Neural progenitor cell (in vitro differentiated cells): ENCODE measurements around the gene SACM1L. TPM values are rescaled to one million over a fixed set of nuclear protein-coding genes. Genes with fewer than 3 reads are reported as not detected.
A peak's percentile ranks its signal among the peaks of the same experiment; 100 is the strongest.

ENCODE experiments used
- DNase-seq: peaks from one replicate; pipeline ENCODE4 v3.0.0-alpha.2; 2016; ENCODE audit warnings: low spot score
- H2AFZ ChIP-seq: fragments of 200-600 bp; sonication (generic); replicated peaks from 2 replicates; pipeline ENCODE4 v1.6.1; 2016; ENCODE audit warnings: antibody characterized with exemption
- H3F3A ChIP-seq: fragments of 200-600 bp; sonication (generic); 2 replicates; pipeline ENCODE4 v1.6.1; 2016; ENCODE audit warnings: antibody characterized with exemption, low read depth
- H3K27ac ChIP-seq: fragments of 200-600 bp; sonication (generic); 2 replicates; pipeline ENCODE4 v1.5.1; 2016; ENCODE audit warnings: mild to moderate bottlenecking
- H3K27me3 ChIP-seq: fragments of 200-600 bp; sonication (generic); 2 replicates; pipeline ENCODE4 v1.6.1; 2016; ENCODE audit warnings: mild to moderate bottlenecking, moderate library complexity
- H3K36me3 ChIP-seq: fragments of 200-600 bp; sonication (generic); 2 replicates; pipeline ENCODE4 v1.5.1; 2016
- H3K4me1 ChIP-seq: fragments of 200-600 bp; sonication (generic); 2 replicates; pipeline ENCODE4 v1.6.1; 2016; ENCODE audit warnings: mixed run types
- H3K4me2 ChIP-seq: fragments of 200-600 bp; sonication (generic); 2 replicates; pipeline ENCODE4 v1.6.1; 2016
- H3K4me3 ChIP-seq: fragments of 200-600 bp; sonication (generic); 2 replicates; pipeline ENCODE4 v1.5.1; 2016
- H3K79me2 ChIP-seq: fragments of 200-600 bp; sonication (generic); 2 replicates; pipeline ENCODE4 v1.6.1; 2016; ENCODE audit warnings: low read depth
- H3K9ac ChIP-seq: fragments of 200-600 bp; sonication (generic); 2 replicates; pipeline ENCODE4 v1.6.1; 2016
- H3K9me3 ChIP-seq: fragments of 200-600 bp; sonication (generic); 2 replicates; pipeline ENCODE4 v1.5.1; 2016; ENCODE audit warnings: low read depth
- H4K20me1 ChIP-seq: fragments of 200-600 bp; sonication (generic); 2 replicates; pipeline ENCODE4 v1.6.1; 2016; ENCODE audit warnings: low read depth
- H3K27ac Mint-ChIP-seq: 3 replicates; pipeline ENCODE4 v1.8.0; 2021; ENCODE audit warnings: mixed read lengths
- H3K27me3 Mint-ChIP-seq: 2 replicates; pipeline ENCODE4 v1.8.0; 2022; ENCODE audit warnings: low read depth, mild to moderate bottlenecking, inconsistent platforms, moderate library complexity, mixed read lengths; ENCODE audit not compliant: insufficient read depth
- H3K36me3 Mint-ChIP-seq: 3 replicates; pipeline ENCODE4 v1.8.0; 2021; ENCODE audit warnings: mixed read lengths
- H3K4me1 Mint-ChIP-seq: 3 replicates; pipeline ENCODE4 v1.8.0; 2021; ENCODE audit warnings: mixed read lengths
- H3K4me3 Mint-ChIP-seq: 3 replicates; pipeline ENCODE4 v1.8.0; 2021; ENCODE audit warnings: mild to moderate bottlenecking, moderate library complexity, mixed read lengths
- H3K9me3 Mint-ChIP-seq: 3 replicates; pipeline ENCODE4 v1.8.0; 2020; ENCODE audit warnings: mixed read lengths
- EZH2 ChIP-seq: fragments of 200-600 bp; sonication (generic); IDR thresholded peaks from 2 replicates; pipeline ENCODE4 v1.6.1; 2017; ENCODE audit warnings: antibody characterized with exemption, mild to moderate bottlenecking, moderate library complexity
- EZH2phosphoT487 ChIP-seq: fragments of 200-600 bp; sonication (generic); IDR thresholded peaks from 2 replicates; pipeline ENCODE4 v1.6.1; 2017; ENCODE audit warnings: antibody characterized with exemption
- total RNA-seq: library from RNA; depleted of rRNA; stranded (reverse); fragments of >200 nt; gene quantifications from 2 replicates; pipeline ENCODE4 v1.2.3, GENCODE V29; 2015; ENCODE audit warnings: low replicate concordance
- TF ChIP-seq, protein P1 (sequence below): fragments of 200-600 bp; sonication (generic); IDR thresholded peaks from 2 replicates; pipeline ENCODE4 v1.5.1; 2017; ENCODE audit warnings: antibody characterized with exemption, mild to moderate bottlenecking

SACM1L gene
- total RNA-seq, 1 donor from 2014 or later: 61.8 TPM

DNA sequence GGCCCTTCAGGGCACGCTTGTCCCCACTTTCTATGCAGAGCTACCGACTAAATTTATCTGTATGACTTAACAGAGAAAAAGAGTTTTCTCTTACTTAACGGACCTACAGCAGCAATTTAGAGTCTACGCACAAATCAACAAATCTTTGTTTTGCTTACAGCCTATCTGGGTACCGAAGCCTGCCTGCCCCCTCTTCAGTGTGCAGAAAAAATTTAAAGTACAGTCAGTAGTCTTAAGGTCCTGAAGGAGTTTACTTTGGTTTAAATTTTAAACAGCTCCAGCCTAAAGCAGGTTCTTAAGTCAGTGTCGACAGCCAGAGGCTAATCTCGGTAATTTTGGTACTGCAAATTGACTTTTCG lies 570 bp downstream of the SACM1L start:
- Mint-ChIP-seq H3K27ac (peak overlapping the region; percentile 80), H3K4me3 (peak overlapping the region; percentile 87), H3K27me3 (peaks cover 10% of the 10 kb centered on the region), H3K36me3 (peaks cover 11% of the 10 kb centered on the region), H3K4me1 (peaks cover 23% of the 10 kb centered on the region), H3K9me3 (peaks cover 5% of the 10 kb centered on the region)
- peak overlapping the region; percentile 86 for H3K4me2 ChIP-seq
- H3K27ac ChIP-seq: peak overlapping the region; percentile 90
- peak overlapping the region; percentile 55 for H2AFZ ChIP-seq
- H3K4me3 ChIP-seq: peak overlapping the region; percentile 90
- H4K20me1 ChIP-seq: peaks cover 37% of the 10 kb centered on the region
- DNase-seq: no peak
- H3F3A ChIP-seq: peaks cover 19% of the 10 kb centered on the region
- peak overlapping the region; percentile 95 for H3K9ac ChIP-seq
- H3K4me1 ChIP-seq: peaks cover 10% of the 10 kb centered on the region
- H3K27me3 ChIP-seq: no peaks in the 10 kb centered on the region
- no peaks in the 10 kb centered on the region for H3K9me3 ChIP-seq
- H3K79me2 ChIP-seq: peaks cover 55% of the 10 kb centered on the region
- TF ChIP-seq, protein P1, sequence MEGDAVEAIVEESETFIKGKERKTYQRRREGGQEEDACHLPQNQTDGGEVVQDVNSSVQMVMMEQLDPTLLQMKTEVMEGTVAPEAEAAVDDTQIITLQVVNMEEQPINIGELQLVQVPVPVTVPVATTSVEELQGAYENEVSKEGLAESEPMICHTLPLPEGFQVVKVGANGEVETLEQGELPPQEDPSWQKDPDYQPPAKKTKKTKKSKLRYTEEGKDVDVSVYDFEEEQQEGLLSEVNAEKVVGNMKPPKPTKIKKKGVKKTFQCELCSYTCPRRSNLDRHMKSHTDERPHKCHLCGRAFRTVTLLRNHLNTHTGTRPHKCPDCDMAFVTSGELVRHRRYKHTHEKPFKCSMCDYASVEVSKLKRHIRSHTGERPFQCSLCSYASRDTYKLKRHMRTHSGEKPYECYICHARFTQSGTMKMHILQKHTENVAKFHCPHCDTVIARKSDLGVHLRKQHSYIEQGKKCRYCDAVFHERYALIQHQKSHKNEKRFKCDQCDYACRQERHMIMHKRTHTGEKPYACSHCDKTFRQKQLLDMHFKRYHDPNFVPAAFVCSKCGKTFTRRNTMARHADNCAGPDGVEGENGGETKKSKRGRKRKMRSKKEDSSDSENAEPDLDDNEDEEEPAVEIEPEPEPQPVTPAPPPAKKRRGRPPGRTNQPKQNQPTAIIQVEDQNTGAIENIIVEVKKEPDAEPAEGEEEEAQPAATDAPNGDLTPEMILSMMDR: no peak
- TF ChIP-seq EZH2phosphoT487 (no peak), EZH2 (no peak)
- no peaks in the 10 kb centered on the region for H3K36me3 ChIP-seq

DNA sequence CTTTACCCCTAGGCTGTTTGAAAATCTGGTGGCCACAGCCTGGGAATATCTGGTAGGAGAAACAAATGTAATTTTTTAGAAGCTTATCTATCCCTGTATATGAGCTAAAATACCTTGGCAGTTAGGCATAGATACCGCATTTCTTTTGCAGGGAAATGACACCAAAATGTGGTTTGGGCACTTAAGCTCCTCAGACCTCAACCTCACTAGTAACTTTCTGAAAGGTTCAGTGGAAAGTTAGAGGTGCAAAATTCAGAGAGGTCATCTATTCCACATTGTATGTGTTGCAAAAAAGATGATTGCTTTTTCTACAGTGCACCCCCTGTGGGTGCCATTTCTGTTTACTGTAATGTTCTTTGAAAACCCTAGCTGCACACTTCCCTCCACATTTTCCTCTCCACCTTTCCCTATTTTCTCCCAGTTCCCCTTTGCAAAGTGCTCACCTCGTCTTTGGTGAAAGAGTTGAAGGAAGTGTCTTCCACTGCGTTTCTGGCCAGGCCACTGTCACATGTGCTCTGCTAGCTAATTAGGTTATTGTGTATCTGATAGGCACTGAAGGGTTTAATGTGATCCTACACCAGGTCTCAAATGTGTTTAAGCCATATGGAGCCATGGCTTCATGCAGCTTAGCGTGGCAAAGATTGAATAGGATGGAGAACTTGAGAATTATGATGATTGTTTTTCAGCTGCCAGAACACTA lies 1.3 kb downstream of the SACM1L start:
- H3K4me3 ChIP-seq: peak overlapping the region; percentile 90
- Mint-ChIP-seq H3K4me1 (peaks cover 23% of the 10 kb centered on the region), H3K9me3 (peaks cover 5% of the 10 kb centered on the region), H3K27ac (peak overlapping the region; percentile 4), H3K27me3 (peaks cover 10% of the 10 kb centered on the region), H3K36me3 (peaks cover 14% of the 10 kb centered on the region), H3K4me3 (peak overlapping the region; percentile 87)
- H3K27ac ChIP-seq: no peak overlapping the region
- peaks cover 62% of the 10 kb centered on the region for H3K79me2 ChIP-seq
- H3K9ac ChIP-seq: peak overlapping the region; percentile 95
- H3K4me2 ChIP-seq: peak overlapping the region; percentile 86
- no peaks in the 10 kb centered on the region for H3K36me3 ChIP-seq
- no peak overlapping the region for H2AFZ ChIP-seq
- peaks cover 10% of the 10 kb centered on the region for H3K4me1 ChIP-seq
- H3K9me3 ChIP-seq: no peaks in the 10 kb centered on the region
- DNase-seq: peak; percentile 40
- H3K27me3 ChIP-seq: no peaks in the 10 kb centered on the region
- TF ChIP-seq EZH2 (no peak), EZH2phosphoT487 (no peak)
- TF ChIP-seq, protein P1: no peak
- H4K20me1 ChIP-seq: peaks cover 40% of the 10 kb centered on the region
- H3F3A ChIP-seq: peaks cover 19% of the 10 kb centered on the region

DNA sequence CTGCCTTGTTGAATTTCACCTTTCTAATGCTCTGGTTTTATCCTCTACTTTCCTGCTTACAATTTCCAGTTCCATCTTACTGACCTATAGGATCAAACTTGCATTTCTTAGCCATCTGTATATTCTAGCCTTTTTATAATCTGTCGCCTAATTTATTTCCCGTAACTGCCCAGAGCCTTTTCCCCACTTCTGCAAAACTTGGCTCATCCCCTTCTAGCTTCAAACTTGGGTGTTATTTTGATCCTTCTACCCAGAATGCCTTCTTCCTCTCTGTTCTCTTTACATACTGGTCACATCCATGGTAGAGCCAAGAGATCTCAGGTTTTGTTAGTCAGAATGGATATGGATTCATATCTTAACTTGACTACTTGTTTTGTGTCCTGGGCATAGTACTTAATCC lies 2.6 kb downstream of the SACM1L start:
- peaks cover 10% of the 10 kb centered on the region for H3K27me3 Mint-ChIP-seq
- peaks cover 16% of the 10 kb centered on the region for H3K36me3 Mint-ChIP-seq
- Histone ChIP-seq H3K9me3 (no peaks in the 10 kb centered on the region), H4K20me1 (peaks cover 49% of the 10 kb centered on the region), H2AFZ (no peak overlapping the region), H3K4me1 (peaks cover 10% of the 10 kb centered on the region), H3F3A (peaks cover 19% of the 10 kb centered on the region), H3K79me2 (peaks cover 75% of the 10 kb centered on the region), H3K36me3 (no peaks in the 10 kb centered on the region), H3K4me3 (no peak overlapping the region), H3K4me2 (peak overlapping the region; percentile 86), H3K27ac (no peak overlapping the region), H3K9ac (no peak overlapping the region), H3K27me3 (no peaks in the 10 kb centered on the region)
- DNase-seq: no peak
- H3K9me3 Mint-ChIP-seq: peaks cover 5% of the 10 kb centered on the region
- H3K4me3 Mint-ChIP-seq: no peak overlapping the region
- H3K4me1 Mint-ChIP-seq: peaks cover 23% of the 10 kb centered on the region
- H3K27ac Mint-ChIP-seq: no peak overlapping the region
- TF ChIP-seq EZH2phosphoT487: no peak
- TF ChIP-seq, protein P1: no peak
- TF ChIP-seq EZH2: no peak
